Suppressor macrophage treated with lipopolysaccharide for 1 hour (primary cell): ENCODE results near the gene BMERB1.
"Not testable (repeated sequence)": the region's sequence is repeated elsewhere in the genome, so short reads cannot be mapped to it uniquely, and the experiment has no call there.

Source experiments
- DNase-seq, 3 donors: peaks; one replicate each; pipeline ENCODE4 v3.0.0-alpha.2; 2020 to 2022

BMERB1 gene

GRCh38 chr16:15426796-15427195 is 7.6 kb upstream of the BMERB1 start:
- no peak for DNase-seq

GRCh38 chr16:15427648-15428239 is 6.6 kb upstream of the BMERB1 start:
- peak; percentile 60 to 74 (median 70) for DNase-seq

GRCh38 chr16:15430884-15431283 is 3.5 kb upstream of the BMERB1 start:
- not testable (repeated sequence) for DNase-seq

GRCh38 chr16:15434079-15434424 is 336 bp upstream of the BMERB1 start:
- no peak for DNase-seq

GRCh38 chr16:15435216-15435864 is 952 bp downstream of the BMERB1 start:
- DNase-seq = no peak

- DNase-seq = no peak
Measured at GRCh38 chr16:15439102-15439501, 4.7 kb downstream of the BMERB1 start.

- DNase-seq = no peak
Measured at GRCh38 chr16:15439521-15439920, 5.1 kb downstream of the BMERB1 start.

- no peak for DNase-seq
Measured at GRCh38 chr16:15440852-15441251, 6.5 kb downstream of the BMERB1 start.

- DNase-seq = not testable (repeated sequence)
Measured at GRCh38 chr16:15442140-15442539, 7.8 kb downstream of the BMERB1 start.

GRCh38 chr16:15443753-15444152 is 9.4 kb downstream of the BMERB1 start:
- DNase-seq = no peak

- no peak for DNase-seq
Measured at GRCh38 chr16:15444264-15444663, 9.9 kb downstream of the BMERB1 start.

- DNase-seq = no peak
Measured at GRCh38 chr16:15445450-15445849, 11.1 kb downstream of the BMERB1 start.

- no peak for DNase-seq
Measured at GRCh38 chr16:15446901-15447300, 12.5 kb downstream of the BMERB1 start.

GRCh38 chr16:15450624-15451023 is 16.2 kb downstream of the BMERB1 start:
- DNase-seq = no peak

- DNase-seq = no peak
Measured at GRCh38 chr16:15451098-15451731, 16.8 kb downstream of the BMERB1 start.

GRCh38 chr16:15452246-15452855 is 18.0 kb downstream of the BMERB1 start:
- DNase-seq = peak; percentile 60 to 71 (median 61)

- DNase-seq = not testable (repeated sequence)
Measured at GRCh38 chr16:15453296-15453695, 18.9 kb downstream of the BMERB1 start.

- not testable (repeated sequence) for DNase-seq
Measured at GRCh38 chr16:15454933-15455332, 20.5 kb downstream of the BMERB1 start.

- peak in 1 of 3 donors; percentile 24 for DNase-seq
Measured at GRCh38 chr16:15457400-15457799, 23.0 kb downstream of the BMERB1 start.

GRCh38 chr16:15457958-15458357 is 23.6 kb downstream of the BMERB1 start:
- DNase-seq = no peak

- no peak for DNase-seq
Measured at GRCh38 chr16:15459791-15460190, 25.4 kb downstream of the BMERB1 start.

- DNase-seq = no peak
Measured at GRCh38 chr16:15460601-15461000, 26.2 kb downstream of the BMERB1 start.

- no peak for DNase-seq
Measured at GRCh38 chr16:15461376-15461775, 27.0 kb downstream of the BMERB1 start.
